Ishikawa (cell line): ENCODE data around the gene TSPO2.

Experiments used
- CREB1 ChIP-seq: IDR thresholded peaks from 2 replicates; pipeline ENCODE4 v1.6.1; 2012; ENCODE audit warnings: low read depth
- EP300 ChIP-seq: IDR thresholded peaks from 2 replicates; pipeline ENCODE4 v1.6.1; 2012; ENCODE audit warnings: borderline replicate concordance
- MAX ChIP-seq: IDR thresholded peaks from 2 replicates; pipeline ENCODE4 v1.6.1; 2012
- RAD21 ChIP-seq: IDR thresholded peaks from 2 replicates; pipeline ENCODE4 v1.6.1; 2012; ENCODE audit warnings: low read depth
- TAF1 ChIP-seq: IDR thresholded peaks from 2 replicates; pipeline ENCODE4 v1.6.1; 2012; ENCODE audit warnings: low read depth, mild to moderate bottlenecking
- TCF12 ChIP-seq: IDR thresholded peaks from 2 replicates; pipeline ENCODE4 v1.6.1; 2012; ENCODE audit warnings: low read depth
- USF1 ChIP-seq: IDR thresholded peaks from 2 replicates; pipeline ENCODE4 v1.6.1; 2012
- YY1 ChIP-seq: IDR thresholded peaks from 2 replicates; pipeline ENCODE4 v1.6.1; 2012; ENCODE audit warnings: low read depth
- TF ChIP-seq, protein P1 (sequence below): IDR thresholded peaks from 2 replicates; pipeline ENCODE4 v1.6.1; 2012; ENCODE audit warnings: low read depth, mild to moderate bottlenecking

DNA sequence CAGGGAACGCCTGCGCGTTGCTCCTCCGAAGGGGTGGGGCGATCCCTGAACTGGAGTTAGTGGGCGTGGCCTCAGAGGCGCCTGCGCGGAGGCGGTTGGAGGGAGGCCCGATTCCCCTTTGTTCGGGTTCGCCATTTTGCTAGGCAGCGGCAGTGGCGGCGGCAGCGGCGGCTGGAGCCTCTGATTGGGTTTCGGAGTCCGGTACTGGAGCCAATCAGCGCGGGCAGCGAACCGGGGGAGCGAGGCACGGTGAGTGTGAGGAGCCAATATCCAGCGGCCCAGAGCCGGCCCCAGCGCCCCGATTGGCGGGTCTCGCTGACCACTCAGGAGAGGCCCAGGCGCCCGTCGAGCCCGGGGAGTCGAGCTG lies 30.6 kb downstream of the TSPO2 start, which contains the start of gene NFYA:
- TF ChIP-seq, protein P1, sequence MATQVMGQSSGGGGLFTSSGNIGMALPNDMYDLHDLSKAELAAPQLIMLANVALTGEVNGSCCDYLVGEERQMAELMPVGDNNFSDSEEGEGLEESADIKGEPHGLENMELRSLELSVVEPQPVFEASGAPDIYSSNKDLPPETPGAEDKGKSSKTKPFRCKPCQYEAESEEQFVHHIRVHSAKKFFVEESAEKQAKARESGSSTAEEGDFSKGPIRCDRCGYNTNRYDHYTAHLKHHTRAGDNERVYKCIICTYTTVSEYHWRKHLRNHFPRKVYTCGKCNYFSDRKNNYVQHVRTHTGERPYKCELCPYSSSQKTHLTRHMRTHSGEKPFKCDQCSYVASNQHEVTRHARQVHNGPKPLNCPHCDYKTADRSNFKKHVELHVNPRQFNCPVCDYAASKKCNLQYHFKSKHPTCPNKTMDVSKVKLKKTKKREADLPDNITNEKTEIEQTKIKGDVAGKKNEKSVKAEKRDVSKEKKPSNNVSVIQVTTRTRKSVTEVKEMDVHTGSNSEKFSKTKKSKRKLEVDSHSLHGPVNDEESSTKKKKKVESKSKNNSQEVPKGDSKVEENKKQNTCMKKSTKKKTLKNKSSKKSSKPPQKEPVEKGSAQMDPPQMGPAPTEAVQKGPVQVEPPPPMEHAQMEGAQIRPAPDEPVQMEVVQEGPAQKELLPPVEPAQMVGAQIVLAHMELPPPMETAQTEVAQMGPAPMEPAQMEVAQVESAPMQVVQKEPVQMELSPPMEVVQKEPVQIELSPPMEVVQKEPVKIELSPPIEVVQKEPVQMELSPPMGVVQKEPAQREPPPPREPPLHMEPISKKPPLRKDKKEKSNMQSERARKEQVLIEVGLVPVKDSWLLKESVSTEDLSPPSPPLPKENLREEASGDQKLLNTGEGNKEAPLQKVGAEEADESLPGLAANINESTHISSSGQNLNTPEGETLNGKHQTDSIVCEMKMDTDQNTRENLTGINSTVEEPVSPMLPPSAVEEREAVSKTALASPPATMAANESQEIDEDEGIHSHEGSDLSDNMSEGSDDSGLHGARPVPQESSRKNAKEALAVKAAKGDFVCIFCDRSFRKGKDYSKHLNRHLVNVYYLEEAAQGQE: no peak
- TF ChIP-seq YY1 (peak; percentile 88), USF1 (no peak), CREB1 (no peak), RAD21 (no peak), EP300 (no peak), TCF12 (no peak), TAF1 (no peak), MAX (peak; percentile 31; the same call in 1 of the 2 replicates)
